GM21825 (cell line): ENCODE measurements around the gene CRIP1.

ENCODE experiments used
- ATAC-seq: cut with Tn5 transposase; IDR thresholded peaks from one replicate; pipeline ENCODE4 v1.9.1; 2021; ENCODE audit warnings: mild to moderate bottlenecking, moderate library complexity; ENCODE audit not compliant: unreplicated experiment

CRIP1 gene

DNA sequence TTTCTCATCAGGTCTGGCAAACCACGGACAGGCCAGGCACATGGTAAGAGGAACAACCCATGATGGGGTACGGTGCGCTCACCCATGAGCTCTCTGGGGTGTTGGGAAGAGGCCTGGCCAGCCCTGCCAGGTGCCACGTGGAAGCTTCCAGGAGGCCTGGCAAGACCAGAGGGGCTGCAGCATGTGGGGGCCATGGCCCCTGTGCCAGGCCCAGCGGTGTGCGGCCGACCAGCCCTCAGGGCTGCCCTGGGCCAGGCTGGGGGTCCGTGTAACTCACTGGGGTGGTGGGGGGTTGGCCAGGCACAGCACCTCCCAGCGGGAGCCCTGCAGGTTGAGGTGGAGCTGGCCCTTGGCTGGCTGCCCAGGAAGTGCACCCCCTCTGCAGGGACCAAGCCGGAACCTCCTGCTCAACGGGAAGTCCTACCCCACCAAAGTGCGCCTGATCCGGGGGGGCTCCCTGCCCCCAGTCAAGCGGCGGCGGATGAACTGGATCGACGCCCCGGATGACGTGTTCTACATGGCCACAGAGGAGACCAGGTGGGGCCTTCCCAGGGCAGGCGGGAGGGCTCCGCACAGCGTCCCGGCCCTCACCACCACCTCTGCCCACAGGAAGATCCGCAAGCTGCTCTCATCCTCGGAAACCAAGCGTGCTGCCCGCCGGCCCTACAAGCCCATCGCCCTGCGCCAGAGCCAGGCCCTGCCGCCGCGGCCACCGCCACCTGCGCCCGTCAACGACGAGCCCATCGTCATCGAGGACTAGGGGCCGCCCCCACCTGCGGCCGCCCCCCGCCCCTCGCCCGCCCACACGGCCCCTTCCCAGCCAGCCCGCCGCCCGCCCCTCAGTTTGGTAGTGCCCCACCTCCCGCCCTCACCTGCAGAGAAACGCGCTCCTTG is 17.0 kb upstream of the CRIP1 start:
- ATAC-seq = no peak

GRCh38 chr14:105470350-105471296 is 16.1 kb upstream of the CRIP1 start:
- ATAC-seq = no peak

- no peak for ATAC-seq
These were observed 15.3 kb upstream of the CRIP1 start for GRCh38 chr14:105471297-105471821.

GRCh38 chr14:105471823-105472485 is 14.7 kb upstream of the CRIP1 start:
- no peak for ATAC-seq

GRCh38 chr14:105472486-105472991 is 14.1 kb upstream of the CRIP1 start:
- ATAC-seq = no peak

- no peak for ATAC-seq
These were observed 13.5 kb upstream of the CRIP1 start for GRCh38 chr14:105473033-105473676.

DNA sequence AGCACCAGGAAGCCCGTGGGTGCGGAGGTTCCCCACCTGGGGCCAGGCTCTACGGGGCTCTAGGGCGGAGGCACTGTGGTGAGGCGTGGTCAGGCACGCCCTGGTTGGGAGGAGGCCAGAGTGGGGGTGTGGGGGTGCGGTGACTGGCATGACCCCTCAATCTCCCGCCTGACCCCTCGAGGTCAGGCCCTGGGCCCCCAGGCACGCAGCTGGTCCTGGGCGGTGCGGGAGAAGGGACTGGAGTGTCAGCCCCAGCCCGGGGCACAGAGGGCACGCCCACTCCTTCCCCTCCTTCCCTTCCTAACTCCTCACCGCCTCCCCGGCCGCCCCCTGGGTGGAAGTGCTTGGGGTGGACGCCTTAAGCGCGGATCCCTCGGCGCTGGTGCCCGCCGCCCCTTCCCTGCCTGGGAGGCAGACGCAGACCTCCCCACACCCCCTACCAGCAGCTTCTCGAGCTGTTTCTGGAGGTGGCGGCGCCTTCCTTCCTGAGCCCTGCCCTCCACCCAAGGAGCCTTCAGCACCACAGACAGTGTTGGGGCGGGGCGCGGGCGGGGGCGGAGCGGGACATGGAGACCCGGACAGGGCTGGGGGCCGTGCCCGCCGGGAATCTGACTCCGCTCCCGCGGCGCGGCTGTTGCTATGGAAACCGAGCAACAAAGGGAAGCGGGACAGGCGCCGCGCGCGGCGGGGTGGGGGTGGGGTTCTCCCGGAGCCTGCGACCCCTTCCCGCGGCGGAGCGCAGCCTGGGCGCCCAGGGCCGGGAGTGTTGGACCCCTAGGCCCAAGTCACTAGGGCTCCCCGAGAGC is 12.8 kb upstream of the CRIP1 start:
- no peak for ATAC-seq

- ATAC-seq = no peak
These were observed 12.0 kb upstream of the CRIP1 start, which contains the start of gene CRIP2 for GRCh38 chr14:105474483-105475268. Gene CRIP2, plus strand, starts transcription at chr14:105474821. Its CDS starts 42 bp downstream, at chr14:105474863.

DNA sequence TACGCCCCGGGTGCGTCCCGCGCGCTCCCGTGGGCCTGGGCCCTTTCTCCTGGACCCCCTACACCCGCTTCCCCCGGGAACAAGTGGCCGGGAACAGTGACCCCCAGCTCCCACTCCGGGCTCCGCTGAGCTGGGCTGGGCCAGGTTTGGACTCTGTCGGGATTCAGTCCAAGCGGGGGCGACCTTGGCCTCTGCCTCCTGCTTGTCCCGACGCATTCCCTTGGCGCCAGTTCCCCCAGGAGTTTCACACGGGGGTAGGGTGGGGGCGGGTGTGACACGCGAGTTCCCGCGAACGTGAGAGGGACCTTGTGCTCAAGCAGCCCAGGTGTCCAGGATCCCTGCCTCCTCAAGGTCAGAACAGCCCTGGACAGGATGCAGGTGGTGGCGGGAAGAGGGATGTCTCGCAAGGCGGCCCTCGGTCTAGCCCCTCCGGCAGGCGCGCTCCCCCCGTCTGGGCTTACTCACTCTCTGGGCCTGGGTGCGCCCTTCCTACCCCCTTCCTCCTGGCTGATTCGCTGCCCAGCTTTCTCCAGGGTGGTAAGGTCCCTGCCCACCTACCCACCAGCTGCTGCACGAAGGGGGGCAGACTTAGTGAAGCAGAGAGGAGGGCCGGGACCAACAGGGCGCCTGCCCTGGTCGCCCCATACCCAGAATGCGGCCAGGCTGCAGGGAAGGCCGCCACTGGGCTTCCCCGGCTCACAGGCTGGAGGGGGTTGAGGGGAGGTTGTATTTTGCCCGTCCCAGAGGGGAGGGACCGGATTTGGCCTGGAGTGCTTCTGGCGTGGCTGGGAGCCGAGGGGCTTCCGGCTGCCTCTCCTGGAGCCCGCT is 11.2 kb upstream of the CRIP1 start:
- ATAC-seq = no peak

DNA sequence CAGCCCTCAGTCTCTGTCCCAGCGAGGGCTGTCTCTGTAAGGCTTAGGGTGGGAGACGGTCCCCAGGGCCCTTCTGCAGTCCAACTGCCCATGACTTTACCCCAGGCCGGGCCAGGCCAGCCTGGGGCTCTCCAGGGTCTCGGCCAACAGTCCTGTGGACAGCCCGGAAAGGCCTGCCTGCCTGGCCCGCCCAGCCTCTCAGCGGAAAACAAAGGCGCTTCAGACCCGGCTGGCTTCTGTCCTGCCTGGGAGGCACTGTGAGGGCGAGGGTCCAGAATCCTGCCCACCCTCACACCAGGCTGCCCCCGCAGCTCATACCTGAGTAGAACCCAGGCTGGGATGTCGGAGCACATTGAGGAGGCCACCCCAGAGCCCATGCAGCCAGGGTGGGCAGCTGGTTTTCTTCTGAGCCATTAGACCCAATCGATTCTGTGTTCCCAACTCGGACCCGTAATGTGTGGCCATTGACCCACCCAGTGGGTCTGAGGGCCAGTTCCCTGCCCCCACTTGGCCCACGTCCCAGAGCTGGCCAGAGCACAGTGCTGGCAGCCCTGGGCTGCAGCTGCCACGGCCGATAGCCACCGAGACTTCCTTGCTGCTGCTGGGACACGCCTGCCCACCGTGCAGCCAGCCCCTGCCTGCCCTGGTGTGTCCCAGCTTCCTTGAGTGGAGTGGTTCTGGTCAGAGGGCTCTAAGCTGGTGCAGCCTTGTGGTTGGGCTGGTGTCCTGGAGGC is 10.4 kb upstream of the CRIP1 start:
- no peak for ATAC-seq

DNA sequence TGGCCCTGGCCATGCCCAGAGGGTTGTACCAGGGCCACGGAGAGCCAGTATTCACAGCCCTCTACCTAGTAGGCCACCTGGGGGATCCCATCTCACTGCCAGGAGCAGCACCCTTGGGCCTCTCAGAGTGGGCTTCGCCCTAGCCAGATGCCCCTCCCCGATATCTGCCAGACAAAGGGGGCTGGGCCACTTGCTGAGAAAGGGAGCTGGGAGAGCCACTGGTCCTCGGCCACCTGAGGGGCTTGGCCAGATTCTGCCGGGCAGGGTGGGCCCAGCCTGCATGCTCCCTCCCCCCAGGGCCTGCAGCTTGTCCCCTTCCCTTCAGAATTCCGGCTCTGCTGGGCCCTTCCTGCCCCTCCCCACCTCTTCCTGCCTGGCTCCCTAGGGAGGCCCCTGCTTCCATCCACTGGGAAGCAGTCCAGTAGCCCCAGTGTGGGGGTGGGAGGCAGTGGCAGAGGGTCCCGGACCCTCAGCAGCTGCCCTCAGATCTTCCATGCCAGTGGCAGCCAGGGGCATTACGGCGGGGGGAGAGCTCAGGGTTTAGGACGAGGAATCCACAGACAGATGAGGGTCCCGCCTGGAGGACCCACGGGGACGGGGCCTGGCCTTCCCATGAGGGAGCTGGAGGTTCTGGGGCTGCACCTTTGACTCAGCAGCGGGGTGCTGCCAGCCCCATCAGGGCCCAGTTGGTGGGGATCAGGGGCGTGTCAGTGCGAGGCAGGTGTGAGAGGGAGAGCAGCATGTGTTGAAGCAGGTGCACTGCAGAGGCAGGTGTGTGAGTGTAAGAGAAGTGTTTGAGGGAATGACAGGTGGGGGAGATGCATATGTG is 9.6 kb upstream of the CRIP1 start:
- ATAC-seq = no peak

GRCh38 chr14:105477660-105478397 is 8.9 kb upstream of the CRIP1 start:
- ATAC-seq = no peak

DNA sequence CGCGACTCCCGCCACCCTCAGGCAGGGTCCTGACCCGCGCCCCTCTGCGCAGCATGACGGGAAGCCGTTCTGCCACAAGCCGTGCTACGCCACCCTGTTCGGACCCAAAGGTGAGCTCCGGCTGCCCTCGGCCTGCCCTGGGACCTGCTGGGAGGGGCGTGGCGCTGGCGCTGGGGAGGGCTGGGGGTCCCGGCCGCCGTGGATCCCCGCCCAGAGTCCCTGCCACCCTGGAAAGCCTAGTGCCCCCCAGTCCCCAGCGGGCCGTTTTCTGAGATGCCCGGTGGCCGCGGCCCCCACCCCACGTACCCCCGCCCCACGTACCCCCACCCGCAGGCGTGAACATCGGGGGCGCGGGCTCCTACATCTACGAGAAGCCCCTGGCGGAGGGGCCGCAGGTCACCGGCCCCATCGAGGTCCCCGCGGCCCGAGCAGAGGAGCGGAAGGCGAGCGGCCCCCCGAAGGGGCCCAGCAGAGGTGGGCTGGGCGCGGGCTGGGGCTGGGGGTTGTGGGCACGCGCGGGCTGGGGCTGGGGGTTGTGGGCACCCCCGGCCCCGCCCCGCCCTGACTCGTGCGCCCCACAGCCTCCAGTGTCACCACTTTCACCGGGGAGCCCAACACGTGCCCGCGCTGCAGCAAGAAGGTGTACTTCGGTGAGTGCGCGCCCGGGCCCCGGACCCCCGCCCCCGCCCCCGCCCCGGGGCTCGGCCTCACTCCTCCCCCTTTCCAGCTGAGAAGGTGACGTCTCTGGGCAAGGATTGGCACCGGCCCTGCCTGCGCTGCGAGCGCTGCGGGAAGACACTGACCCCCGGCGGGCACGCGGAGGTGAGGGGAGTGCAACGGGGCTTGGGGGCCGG is 8.1 kb upstream of the CRIP1 start:
- no peak for ATAC-seq

GRCh38 chr14:105479431-105480158 is 7.1 kb upstream of the CRIP1 start:
- no peak for ATAC-seq
